Measurements from ENCODE around the gene HOMER2.

HOMER2 gene

GRCh38 chr15:82931221-82931620 lies 21.3 kb downstream of the HOMER2 start:
- no peak for TF ChIP-seq CTCF (IDR thresholded peaks at IDR 0.05; ENCODE audit: borderline replicate concordance, insufficient read depth, low read depth, low read length)

GRCh38 chr15:82930461-82930860 lies 22.1 kb downstream of the HOMER2 start:
- no peak overlapping the region for H3K4me3 ChIP-seq (ENCODE audit: low read depth, low read length)
- no peak for TF ChIP-seq CTCF (IDR thresholded peaks at IDR 0.05; ENCODE audit: borderline replicate concordance, insufficient read depth, low read depth, low read length)

More at GRCh38 chr15:82931221-82931620, 21.3 kb downstream of the HOMER2 start:
- H3K4me3 ChIP-seq (ENCODE audit: low read depth, low read length) = no peak overlapping the region

GRCh38 chr15:82928711-82929110 lies 23.8 kb downstream of the HOMER2 start:
- no peak overlapping the region for H3K4me3 ChIP-seq (ENCODE audit: low read depth, low read length)
- no peak for TF ChIP-seq CTCF (IDR thresholded peaks at IDR 0.05; ENCODE audit: borderline replicate concordance, insufficient read depth, low read depth, low read length)

- no peak for TF ChIP-seq CTCF (IDR thresholded peaks at IDR 0.05; ENCODE audit: borderline replicate concordance, insufficient read depth, low read depth, low read length)
- no peak overlapping the region for H3K4me3 ChIP-seq (ENCODE audit: low read depth, low read length)
These were observed 28.8 kb downstream of the HOMER2 start for GRCh38 chr15:82923744-82924143.

- no peak overlapping the region for H3K4me3 ChIP-seq (ENCODE audit: low read depth, low read length)
- TF ChIP-seq CTCF (IDR thresholded peaks at IDR 0.05; ENCODE audit: borderline replicate concordance, insufficient read depth, low read depth, low read length) = no peak
These were observed 29.8 kb downstream of the HOMER2 start for GRCh38 chr15:82922737-82923136.

- no peak overlapping the region for H3K4me3 ChIP-seq (ENCODE audit: low read depth, low read length)
- TF ChIP-seq CTCF (IDR thresholded peaks at IDR 0.05; ENCODE audit: borderline replicate concordance, insufficient read depth, low read depth, low read length) = no peak
These were observed 30.6 kb downstream of the HOMER2 start for GRCh38 chr15:82921939-82922338.

GRCh38 chr15:82921242-82921641 lies 31.3 kb downstream of the HOMER2 start:
- no peak for TF ChIP-seq CTCF (IDR thresholded peaks at IDR 0.05; ENCODE audit: borderline replicate concordance, insufficient read depth, low read depth, low read length)
- no peak overlapping the region for H3K4me3 ChIP-seq (ENCODE audit: low read depth, low read length)

Measured in GM12875 (cell line).